ENCODE results near the gene ZNF423.

ZNF423 gene

DNA sequence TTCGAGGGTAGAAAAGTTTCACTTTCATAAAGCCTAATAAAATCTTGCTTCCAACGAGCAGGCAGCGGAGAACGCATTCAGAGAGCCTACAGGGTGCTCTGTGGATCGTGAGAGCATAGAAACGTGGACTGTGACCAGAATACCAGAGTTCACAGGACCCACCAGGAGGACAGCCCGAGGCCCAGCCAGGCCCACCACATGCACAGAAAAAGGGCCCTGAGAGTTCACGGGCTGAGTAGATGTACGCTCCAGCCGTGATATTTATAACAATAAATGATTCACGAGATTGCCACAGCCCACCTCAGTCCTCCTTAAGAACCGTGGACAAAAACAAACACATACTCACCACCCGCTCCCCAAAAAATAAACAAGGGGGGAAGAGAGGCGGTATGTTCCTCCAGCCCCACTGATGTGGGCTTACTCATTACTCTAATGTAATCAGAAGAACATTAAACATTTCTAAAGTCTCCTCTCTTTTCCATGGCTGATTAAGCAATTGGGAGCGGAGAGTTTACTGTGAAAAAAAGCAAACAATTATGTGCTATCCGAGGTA is 275.1 kb downstream of the ZNF423 start:
- Histone ChIP-seq H3K4me3 (no peak overlapping the region), H3K27ac (no peak overlapping the region), H3K36me3 (no peaks in the 10 kb centered on the region), H3K4me1 (no peaks in the 10 kb centered on the region), H3K27me3 (no peaks in the 10 kb centered on the region), H3K9me3 (no peaks in the 10 kb centered on the region)
- TF ChIP-seq, protein P1, sequence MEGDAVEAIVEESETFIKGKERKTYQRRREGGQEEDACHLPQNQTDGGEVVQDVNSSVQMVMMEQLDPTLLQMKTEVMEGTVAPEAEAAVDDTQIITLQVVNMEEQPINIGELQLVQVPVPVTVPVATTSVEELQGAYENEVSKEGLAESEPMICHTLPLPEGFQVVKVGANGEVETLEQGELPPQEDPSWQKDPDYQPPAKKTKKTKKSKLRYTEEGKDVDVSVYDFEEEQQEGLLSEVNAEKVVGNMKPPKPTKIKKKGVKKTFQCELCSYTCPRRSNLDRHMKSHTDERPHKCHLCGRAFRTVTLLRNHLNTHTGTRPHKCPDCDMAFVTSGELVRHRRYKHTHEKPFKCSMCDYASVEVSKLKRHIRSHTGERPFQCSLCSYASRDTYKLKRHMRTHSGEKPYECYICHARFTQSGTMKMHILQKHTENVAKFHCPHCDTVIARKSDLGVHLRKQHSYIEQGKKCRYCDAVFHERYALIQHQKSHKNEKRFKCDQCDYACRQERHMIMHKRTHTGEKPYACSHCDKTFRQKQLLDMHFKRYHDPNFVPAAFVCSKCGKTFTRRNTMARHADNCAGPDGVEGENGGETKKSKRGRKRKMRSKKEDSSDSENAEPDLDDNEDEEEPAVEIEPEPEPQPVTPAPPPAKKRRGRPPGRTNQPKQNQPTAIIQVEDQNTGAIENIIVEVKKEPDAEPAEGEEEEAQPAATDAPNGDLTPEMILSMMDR (IDR thresholded peaks at IDR 0.05), result no peak
- intact Hi-C loops (cut with DNase I; ENCODE audit: low total_unique reads), result no loop called here
- no peak for DNase-seq

DNA sequence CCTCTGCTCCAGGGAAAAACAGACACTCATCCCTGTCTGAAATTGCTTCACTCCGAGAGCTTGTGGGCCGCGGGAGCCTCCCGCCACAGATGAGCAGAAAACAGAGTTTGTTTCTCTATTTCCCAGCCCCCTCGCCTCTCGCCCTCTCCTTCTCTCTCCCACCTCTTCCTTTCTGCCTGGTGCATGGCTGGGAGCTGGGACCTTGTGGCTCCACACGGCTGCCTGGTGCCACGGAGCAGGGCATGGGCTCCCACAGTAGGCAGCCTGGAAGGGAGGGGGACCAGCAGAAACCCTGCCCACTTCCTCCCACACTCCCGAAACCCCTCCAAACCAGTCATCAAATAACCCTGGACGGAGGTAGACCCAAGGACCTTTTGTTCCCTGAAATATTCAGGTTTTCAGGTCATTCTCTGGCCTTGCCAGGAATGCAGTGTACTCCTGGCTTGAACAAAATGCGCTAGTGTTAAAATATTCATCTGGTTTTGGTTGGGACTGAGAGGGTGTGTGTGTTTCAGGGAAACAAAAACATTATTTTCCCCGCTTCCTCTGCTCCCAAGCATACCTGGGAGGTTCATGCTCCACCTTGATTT is 277.4 kb downstream of the ZNF423 start:
- Histone ChIP-seq H3K27ac (no peak overlapping the region), H3K9me3 (no peaks in the 10 kb centered on the region), H3K4me1 (no peaks in the 10 kb centered on the region), H3K27me3 (no peaks in the 10 kb centered on the region), H3K4me3 (no peak overlapping the region), H3K36me3 (no peaks in the 10 kb centered on the region)
- intact Hi-C loops (cut with DNase I; ENCODE audit: low total_unique reads), result no loop called here
- DNase-seq, result no peak
- TF ChIP-seq, protein P1 (IDR thresholded peaks at IDR 0.05), result no peak

- no peaks in the 10 kb centered on the region for H3K36me3 ChIP-seq
- DNase-seq, result no peak
- TF ChIP-seq, protein P1 (IDR thresholded peaks at IDR 0.05), result no peak
- H3K4me1 ChIP-seq, result no peaks in the 10 kb centered on the region
- intact Hi-C loops (cut with DNase I; ENCODE audit: low total_unique reads), result no loop called here
- no peaks in the 10 kb centered on the region for H3K9me3 ChIP-seq
- no peak overlapping the region for H3K4me3 ChIP-seq
- H3K27ac ChIP-seq, result no peak overlapping the region
- H3K27me3 ChIP-seq, result no peaks in the 10 kb centered on the region
These were observed 277.9 kb downstream of the ZNF423 start for GRCh38 chr16:49578018-49578417.

DNA sequence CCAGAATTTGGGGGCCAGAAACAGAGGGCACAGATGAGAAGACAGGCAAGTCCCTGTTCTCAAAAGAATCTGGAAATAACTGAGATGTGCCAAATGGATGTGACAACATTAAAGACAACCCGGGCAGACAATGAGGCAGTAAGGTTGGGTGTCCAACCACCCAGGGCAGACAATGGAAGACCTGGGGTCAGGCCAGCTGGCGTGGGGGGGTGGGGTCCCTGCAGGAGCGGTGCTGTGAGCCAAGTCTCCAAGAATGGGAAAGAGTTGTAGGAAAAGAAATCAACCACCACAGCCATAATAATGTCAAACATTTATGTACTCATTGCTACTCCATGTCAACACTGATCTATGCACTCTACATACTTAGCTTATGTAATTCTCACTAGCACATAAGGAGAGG is 279.0 kb downstream of the ZNF423 start:
- DNase-seq, result no peak
- TF ChIP-seq, protein P1 (IDR thresholded peaks at IDR 0.05), result no peak
- Histone ChIP-seq H3K4me3 (no peak overlapping the region), H3K4me1 (no peaks in the 10 kb centered on the region), H3K27ac (no peak overlapping the region), H3K36me3 (no peaks in the 10 kb centered on the region), H3K9me3 (no peaks in the 10 kb centered on the region), H3K27me3 (no peaks in the 10 kb centered on the region)
- intact Hi-C loops (cut with DNase I; ENCODE audit: low total_unique reads), result no loop called here

DNA sequence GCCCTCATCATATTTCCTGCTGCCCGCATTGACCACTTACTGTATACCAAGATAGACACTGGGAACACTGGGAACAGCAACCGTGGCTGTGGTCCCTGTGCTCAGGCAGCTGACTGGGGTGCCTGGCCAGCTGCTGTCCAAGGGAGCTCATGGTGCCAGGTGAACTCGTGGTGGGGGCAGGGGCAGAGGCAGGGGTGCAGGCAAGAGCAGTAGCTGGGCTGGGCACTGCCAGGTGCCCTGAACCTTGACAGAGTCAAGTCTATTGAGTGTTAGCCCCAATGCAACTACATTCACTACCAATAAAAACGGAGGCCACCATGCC is 279.8 kb downstream of the ZNF423 start:
- TF ChIP-seq, protein P1 (IDR thresholded peaks at IDR 0.05), result no peak
- Histone ChIP-seq H3K27me3 (no peaks in the 10 kb centered on the region), H3K36me3 (no peaks in the 10 kb centered on the region), H3K4me1 (no peaks in the 10 kb centered on the region), H3K27ac (no peak overlapping the region), H3K9me3 (no peaks in the 10 kb centered on the region), H3K4me3 (no peak overlapping the region)
- intact Hi-C loops (cut with DNase I; ENCODE audit: low total_unique reads), result no loop called here
- DNase-seq, result no peak

All from tibial artery (tissue), 4 donors.